Endothelial cell of umbilical vein (primary cell): ENCODE measurements around the gene SNX30. TPM values are rescaled to one million over a fixed set of nuclear protein-coding genes. Genes with fewer than 3 reads are reported as not detected.

ENCODE experiments used
- BruUV-seq: library from RNA; stranded (reverse); fragments of 400-500 nt; replicated peaks from 2 replicates; lab custom pipeline; 2021; lab: Mats Ljungman, UMichigan
- CTCF ChIA-PET: fragments of 300-600, 350-600 bp; sonication (Branson Sonifier 250); formaldehyde crosslinking; loops from one replicate; lab custom pipeline; 2021; ENCODE audit warnings: antibody characterized with exemption, inconsistent platforms; lab: Charles Lee
- POLR2A ChIA-PET: fragments of 300-600, 350-600 bp; sonication (Branson Sonifier 250); formaldehyde crosslinking; loops from one replicate; lab custom pipeline; 2021; ENCODE audit warnings: antibody characterized with exemption, inconsistent platforms; lab: Charles Lee
- DNase-seq: peaks from one replicate; pipeline ENCODE4 v3.0.0-alpha.2; 2011; ENCODE audit warnings: low read depth, low spot score
- FAIRE-seq: peaks from 2 replicates; lab custom pipeline; 2011; peaks lifted over from hg19 to GRCh38; lab: Jason Lieb, UNC
- H2AFZ ChIP-seq: 2 replicates; pipeline ENCODE4 v1.6.0; 2012; ENCODE audit warnings: low read depth, low read length, control low read depth, inconsistent platforms
- H3K27ac ChIP-seq: 2 replicates; pipeline ENCODE4 v1.5.1; 2011; ENCODE audit warnings: low read depth, mild to moderate bottlenecking, control low read depth, low read length, moderate library complexity; ENCODE audit not compliant: insufficient read depth
- H3K27me3 ChIP-seq, 2 experiments: 2 replicates each; pipeline versions ENCODE4 v1.6.0 to v1.6.1; 2011; ENCODE audit warnings: low read length in 2 of 2, mixed read lengths in 1 of 2; ENCODE audit not compliant: control insufficient read depth in 2 of 2, insufficient read depth in 2 of 2
- H3K36me3 ChIP-seq, 2 experiments: 2 replicates in 1 of 2; 3 replicates in 1 of 2; pipeline ENCODE4 v1.5.1; 2011; ENCODE audit warnings: low read length in 2 of 2, mild to moderate bottlenecking in 1 of 2, moderate library complexity in 1 of 2; ENCODE audit not compliant: control insufficient read depth in 2 of 2, insufficient read depth in 2 of 2; ENCODE audit errors: extremely low read depth in 1 of 2
- H3K4me1 ChIP-seq: 3 replicates; pipeline ENCODE4 v1.5.1; 2011; ENCODE audit warnings: mild to moderate bottlenecking, low read length; ENCODE audit not compliant: control insufficient read depth, insufficient read depth; ENCODE audit errors: extremely low read depth
- H3K4me2 ChIP-seq: 2 replicates; pipeline ENCODE4 v1.6.1; 2011; ENCODE audit warnings: low read length, control low read depth, mixed read lengths; ENCODE audit not compliant: insufficient read depth
- H3K4me3 ChIP-seq, 3 experiments: fragments of 200-600 bp in 1 of 3; sonication (generic), shearing (Covaris generic) in 1 of 3; replicated peaks in 1 of 3; 2 replicates each; pipeline ENCODE4 v1.5.1; 2011 to 2016; ENCODE audit warnings: control low read depth in 3 of 3, low read length in 3 of 3, mild to moderate bottlenecking in 2 of 3, inconsistent platforms in 1 of 3, low read depth in 1 of 3, moderate library complexity in 1 of 3; ENCODE audit not compliant: insufficient read depth in 1 of 3
- H3K79me2 ChIP-seq: 2 replicates; pipeline ENCODE4 v1.6.0; 2012; ENCODE audit warnings: low read length, inconsistent platforms; ENCODE audit not compliant: control insufficient read depth, insufficient read depth
- H3K9ac ChIP-seq: replicated peaks from 2 replicates; pipeline ENCODE3; 2011; ENCODE audit warnings: low read length, control low read depth; ENCODE audit not compliant: insufficient read depth; ENCODE audit errors: extremely low read depth
- H3K9me1 ChIP-seq: replicated peaks from 3 replicates; pipeline ENCODE4 v1.6.0; 2011; ENCODE audit warnings: mild to moderate bottlenecking, low read length; ENCODE audit not compliant: control insufficient read depth, insufficient read depth; ENCODE audit errors: extremely low read depth
- H3K9me3 ChIP-seq: replicated peaks from 2 replicates; pipeline ENCODE4 v1.5.1; 2012; ENCODE audit warnings: low read length, inconsistent platforms; ENCODE audit not compliant: control insufficient read depth, insufficient read depth
- H4K20me1 ChIP-seq: replicated peaks from 2 replicates; pipeline ENCODE3; 2011; ENCODE audit warnings: mild to moderate bottlenecking, low read length; ENCODE audit not compliant: control insufficient read depth, insufficient read depth; ENCODE audit errors: extremely low read depth
- EZH2 ChIP-seq: IDR thresholded peaks from 2 replicates; pipeline ENCODE4 v1.6.1; 2012; ENCODE audit warnings: borderline replicate concordance, low read depth, mild to moderate bottlenecking, moderate library complexity, low read length, inconsistent platforms; ENCODE audit not compliant: severe bottlenecking
- FOS ChIP-seq: IDR thresholded peaks from 2 replicates; pipeline ENCODE4 v1.6.1; 2011; ENCODE audit warnings: mild to moderate bottlenecking, low read length, moderate library complexity, borderline replicate concordance; ENCODE audit not compliant: insufficient read depth
- GATA2 ChIP-seq: IDR thresholded peaks from 2 replicates; pipeline ENCODE4 v1.7.0; 2011; ENCODE audit warnings: low read depth, mild to moderate bottlenecking, moderate library complexity, mixed read lengths, low read length; ENCODE audit not compliant: insufficient read length, insufficient read depth
- JUN ChIP-seq: IDR thresholded peaks from 2 replicates; pipeline ENCODE4 v1.6.1; 2011; ENCODE audit warnings: borderline replicate concordance, low read depth; ENCODE audit not compliant: insufficient read length, insufficient read depth
- MYC ChIP-seq: IDR thresholded peaks from one replicate; pipeline ENCODE4 v1.6.1; 2011; ENCODE audit warnings: mild to moderate bottlenecking, low read depth, low read length
- POLR2A ChIP-seq: IDR thresholded peaks from 2 replicates; pipeline ENCODE4 v1.6.1; 2012; ENCODE audit warnings: low read depth, mild to moderate bottlenecking, control low read depth, low read length
- POLR2AphosphoS5 ChIP-seq: IDR thresholded peaks from 2 replicates; pipeline ENCODE4 v1.6.1; 2012; ENCODE audit warnings: low read depth, mild to moderate bottlenecking, control low read depth, low read length, moderate library complexity; ENCODE audit not compliant: insufficient read depth
- dilution Hi-C: fragments of 300-500 bp; cut with MboI; formaldehyde crosslinking; loops from one replicate; pipeline ENCODE4 v1.15.0; 2019; ENCODE audit warnings: low sequenced_read_pairs; ENCODE audit not compliant: extremely low pct_ligation_motif_present
- intact Hi-C: fragments of 100-400 bp; cut with micrococcal nuclease; formaldehyde crosslinking; loops from one replicate; pipeline ENCODE4 v1.10.0; 2022
- polyA plus RNA-seq, 4 experiments: library from polyadenylated mRNA; depleted of rRNA in 3 of 4; stranded (reverse) in 3 of 4; unstranded in 1 of 4; fragments of >200 nt; gene quantifications; 2 replicates each; pipeline versions ENCODE4 v1.2.1 to v1.2.3, GENCODE V29; 2011 to 2012; ENCODE audit warnings: missing spikeins in 1 of 4
- total RNA-seq: library from RNA; stranded (reverse); gene quantifications from 2 replicates; pipeline ENCODE4 v1.2.3, GENCODE V29; 2021
- TF ChIP-seq, protein P1 (sequence below), 2 donors: IDR thresholded peaks; 1 replicate in 1 of 2; 2 replicates in 1 of 2; pipeline ENCODE4 v1.5.1; 2011; ENCODE audit warnings: low read length in 2 of 2, mild to moderate bottlenecking in 2 of 2, moderate library complexity in 2 of 2, control low read depth in 1 of 2, inconsistent platforms in 1 of 2, low read depth in 1 of 2; ENCODE audit not compliant: insufficient read depth in 1 of 2; ENCODE audit errors: extremely low read depth in 1 of 2
- TF ChIP-seq, protein P2 (sequence below): IDR thresholded peaks from 2 replicates; pipeline ENCODE4 v1.6.1; 2011; ENCODE audit not compliant: insufficient read depth, insufficient read length

SNX30 gene
- total and polyA plus RNA-seq, 2 donors (not counting 3 experiments of a cell fraction or from before 2014, with no cell fraction given): 2.8 to 6.3 TPM

DNA sequence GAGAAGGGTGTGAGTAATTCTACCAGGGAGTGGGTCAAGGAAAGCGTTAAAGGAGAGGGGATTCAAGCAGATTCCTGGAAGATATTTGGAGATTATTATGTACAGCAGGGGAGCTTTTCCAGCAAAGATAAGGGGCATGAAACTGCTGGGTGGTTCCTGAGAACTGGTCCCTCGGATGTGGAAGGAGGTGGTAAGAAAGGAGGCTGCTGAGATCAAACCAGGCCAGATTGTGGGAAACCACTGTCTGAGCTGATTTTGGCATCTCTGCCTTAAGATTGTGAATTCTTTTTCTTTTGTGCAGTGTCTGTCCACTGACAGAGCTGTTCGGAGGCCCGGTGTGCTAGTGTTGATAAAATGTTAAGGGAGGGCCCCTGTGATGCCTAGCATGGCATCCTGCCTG is 45.4 kb downstream of the SNX30 start:
- BruUV-seq: no TSS peak
- dilution Hi-C loops: no loop called here
- intact Hi-C loops: loop anchor here (10.0 kb wide), 1 partner anchor 681 kb away; no protein-coding TSS in a partner anchor
- Histone ChIP-seq H2AFZ (no peak overlapping the region), H3K4me3 (no peak overlapping the region), H3K9ac (no peak overlapping the region), H3K4me1 (no peaks in the 10 kb centered on the region), H3K4me2 (no peak overlapping the region), H3K9me3 (no peaks in the 10 kb centered on the region), H3K9me1 (no peaks in the 10 kb centered on the region), H3K27ac (no peak overlapping the region), H4K20me1 (no peaks in the 10 kb centered on the region), H3K79me2 (no peaks in the 10 kb centered on the region), H3K27me3 (no peaks in the 10 kb centered on the region), H3K36me3 (no peaks in the 10 kb centered on the region)
- ChIA-PET POLR2A (no interaction called here), CTCF (no interaction called here)
- DNase-seq: no peak
- FAIRE-seq: no peak
- TF ChIP-seq POLR2A: no peak
- no peak for TF ChIP-seq FOS
- TF ChIP-seq EZH2: no peak
- no peak for TF ChIP-seq POLR2AphosphoS5
- TF ChIP-seq GATA2: no peak
- TF ChIP-seq JUN: no peak
- TF ChIP-seq, protein P1, sequence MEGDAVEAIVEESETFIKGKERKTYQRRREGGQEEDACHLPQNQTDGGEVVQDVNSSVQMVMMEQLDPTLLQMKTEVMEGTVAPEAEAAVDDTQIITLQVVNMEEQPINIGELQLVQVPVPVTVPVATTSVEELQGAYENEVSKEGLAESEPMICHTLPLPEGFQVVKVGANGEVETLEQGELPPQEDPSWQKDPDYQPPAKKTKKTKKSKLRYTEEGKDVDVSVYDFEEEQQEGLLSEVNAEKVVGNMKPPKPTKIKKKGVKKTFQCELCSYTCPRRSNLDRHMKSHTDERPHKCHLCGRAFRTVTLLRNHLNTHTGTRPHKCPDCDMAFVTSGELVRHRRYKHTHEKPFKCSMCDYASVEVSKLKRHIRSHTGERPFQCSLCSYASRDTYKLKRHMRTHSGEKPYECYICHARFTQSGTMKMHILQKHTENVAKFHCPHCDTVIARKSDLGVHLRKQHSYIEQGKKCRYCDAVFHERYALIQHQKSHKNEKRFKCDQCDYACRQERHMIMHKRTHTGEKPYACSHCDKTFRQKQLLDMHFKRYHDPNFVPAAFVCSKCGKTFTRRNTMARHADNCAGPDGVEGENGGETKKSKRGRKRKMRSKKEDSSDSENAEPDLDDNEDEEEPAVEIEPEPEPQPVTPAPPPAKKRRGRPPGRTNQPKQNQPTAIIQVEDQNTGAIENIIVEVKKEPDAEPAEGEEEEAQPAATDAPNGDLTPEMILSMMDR (IDR thresholded peaks at IDR 0.05; ENCODE audit: extremely low read depth in 1 of 2, insufficient read depth in 1 of 2, low read depth in 1 of 2, low read length in 2 of 2): no peak
- no peak for TF ChIP-seq MYC
- TF ChIP-seq, protein P2, sequence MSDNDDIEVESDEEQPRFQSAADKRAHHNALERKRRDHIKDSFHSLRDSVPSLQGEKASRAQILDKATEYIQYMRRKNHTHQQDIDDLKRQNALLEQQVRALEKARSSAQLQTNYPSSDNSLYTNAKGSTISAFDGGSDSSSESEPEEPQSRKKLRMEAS: no peak
